ENCODE data around the gene ENTHD1.

ENTHD1 gene

GRCh38 chr22:39839204-39839603 lies 54.4 kb downstream of the ENTHD1 start:
- DNase-seq, result no peak

GRCh38 chr22:39833610-39834009 lies 60.0 kb downstream of the ENTHD1 start:
- DNase-seq, result no peak

- DNase-seq, result no peak
Measured at GRCh38 chr22:39833093-39833492, 60.5 kb downstream of the ENTHD1 start.

GRCh38 chr22:39832627-39833074 lies 60.9 kb downstream of the ENTHD1 start:
- DNase-seq, result no peak

- no peak for DNase-seq
Measured at GRCh38 chr22:39825661-39826102, 67.9 kb downstream of the ENTHD1 start.

- no peak for DNase-seq
Measured at GRCh38 chr22:39821008-39821407, 72.6 kb downstream of the ENTHD1 start.

- DNase-seq, result no peak
Measured at GRCh38 chr22:39820256-39820655, 73.3 kb downstream of the ENTHD1 start.

- no peak for DNase-seq
Measured at GRCh38 chr22:39819429-39819828, 74.1 kb downstream of the ENTHD1 start.

GRCh38 chr22:39818094-39818493 lies 75.5 kb downstream of the ENTHD1 start:
- DNase-seq, result no peak

GRCh38 chr22:39815932-39816331 lies 77.6 kb downstream of the ENTHD1 start:
- no peak for DNase-seq

GRCh38 chr22:39814899-39815298 lies 78.7 kb downstream of the ENTHD1 start:
- no peak for DNase-seq

- DNase-seq, result no peak
Measured at GRCh38 chr22:39809772-39810557, 83.6 kb downstream of the ENTHD1 start.

- peak in 1 of 2 experiments; percentile 6 for DNase-seq
Measured at GRCh38 chr22:39808081-39808480, 85.5 kb downstream of the ENTHD1 start.

- DNase-seq, result no peak
Measured at GRCh38 chr22:39806109-39806508, 87.5 kb downstream of the ENTHD1 start.

GRCh38 chr22:39805117-39805516 lies 88.4 kb downstream of the ENTHD1 start:
- no peak for DNase-seq

GRCh38 chr22:39802682-39803081 lies 90.9 kb downstream of the ENTHD1 start:
- DNase-seq, result no peak

- DNase-seq, result peak; percentile 65 to 92
Measured at GRCh38 chr22:39800790-39801520, 92.6 kb downstream of the ENTHD1 start.

- DNase-seq, result no peak
Measured at GRCh38 chr22:39797528-39798147, 95.9 kb downstream of the ENTHD1 start.

GRCh38 chr22:39789788-39790187 lies 103.8 kb downstream of the ENTHD1 start:
- DNase-seq, result no peak

- no peak for DNase-seq
Measured at GRCh38 chr22:39785232-39785631, 108.3 kb downstream of the ENTHD1 start.

- DNase-seq, result no peak
Measured at GRCh38 chr22:39777716-39778454, 115.7 kb downstream of the ENTHD1 start.

- no peak for DNase-seq
Measured at GRCh38 chr22:39776295-39777009, 117.1 kb downstream of the ENTHD1 start.
